ENCODE results near the gene VWA5B2. TPM values are rescaled to one million over a fixed set of nuclear protein-coding genes. Genes with fewer than 3 reads are reported as not detected.

The VWA5B2 gene
- total and polyA plus RNA-seq, 2 of the 13 experiments (the other 11 are each of a cell fraction or from before 2014, with no cell fraction given) = 0.03 to 0.04 TPM

GRCh38 chr3:184186184-184186901, 43.0 kb upstream of the VWA5B2 start, which contains the start of gene ABCF3 (continued):
- no peak for TF ChIP-seq BRCA1 (CRISPR knock-in tag; IDR thresholded peaks at IDR 0.05)
- no peak for TF ChIP-seq ARHGAP35 (CRISPR knock-in tag; IDR thresholded peaks at IDR 0.05; ENCODE audit: borderline replicate concordance)
- TF ChIP-seq ZNF570 (CRISPR knock-in tag; IDR thresholded peaks at IDR 0.05; ENCODE audit: borderline replicate concordance) = no peak
- no peak for TF ChIP-seq ZFP82 (CRISPR knock-in tag; IDR thresholded peaks at IDR 0.05; ENCODE audit: borderline replicate concordance)
- TF ChIP-seq SNAPC2 (CRISPR knock-in tag; IDR thresholded peaks at IDR 0.05) = no peak
- no peak for TF ChIP-seq KLF12 (CRISPR knock-in tag; IDR thresholded peaks at IDR 0.05; ENCODE audit: borderline replicate concordance)
- TF ChIP-seq MEF2D (CRISPR knock-in tag; IDR thresholded peaks at IDR 0.05) = no peak
- TF ChIP-seq SETDB1 (CRISPR knock-in tag; IDR thresholded peaks at IDR 0.05; ENCODE audit: borderline replicate concordance) = no peak
- TF ChIP-seq ZNF646 (CRISPR knock-in tag; IDR thresholded peaks at IDR 0.05) = no peak
- no peak for TF ChIP-seq ZNF7 (CRISPR knock-in tag; IDR thresholded peaks at IDR 0.05)
- no peak for TF ChIP-seq NONO (IDR thresholded peaks at IDR 0.05)
- no peak for TF ChIP-seq NONO (CRISPR knock-in tag; conservative IDR thresholded peaks at IDR 0.05)
- TF ChIP-seq GMEB1 (CRISPR knock-in tag; IDR thresholded peaks at IDR 0.05; ENCODE audit: borderline replicate concordance) = no peak
- TF ChIP-seq POLR2AphosphoS5 (IDR thresholded peaks at IDR 0.05; ENCODE audit: low read depth, low read length) = peak; percentile 79
- TF ChIP-seq MYPOP (CRISPR knock-in tag; IDR thresholded peaks at IDR 0.05) = no peak
- no peak for TF ChIP-seq ZNF710 (CRISPR knock-in tag; IDR thresholded peaks at IDR 0.05; ENCODE audit: borderline replicate concordance)
- TF ChIP-seq ZNF776 (CRISPR knock-in tag; IDR thresholded peaks at IDR 0.05) = peak; percentile 49
- no peak; the same call in 1 of the 2 replicates for TF ChIP-seq CREM (IDR thresholded peaks at IDR 0.05)
- no peak for TF ChIP-seq CREM (CRISPR knock-in tag; IDR thresholded peaks at IDR 0.05)

All from HepG2 (cell line).